Caco-2 (cell line): ENCODE results near the gene ECEL1. TPM values are rescaled to one million over a fixed set of nuclear protein-coding genes. Genes with fewer than 3 reads are reported as not detected.

Experiments used
- BruUV-seq: library from RNA; stranded (reverse); fragments of 400-500 nt; replicated peaks from 2 replicates; lab custom pipeline; 2021; lab: Mats Ljungman, UMichigan
- CTCF ChIA-PET: fragments of 300-600 bp; sonication (Branson Sonifier 250); formaldehyde crosslinking; loops from one replicate; lab custom pipeline; 2022; ENCODE audit warnings: antibody characterized with exemption; lab: Charles Lee
- POLR2A ChIA-PET: fragments of 300-600 bp; sonication (Branson Sonifier 250); formaldehyde crosslinking; loops from one replicate; lab custom pipeline; 2022; ENCODE audit warnings: antibody characterized with exemption; lab: Charles Lee
- DNase-seq, 2 experiments: peaks; one replicate each; pipeline versions ENCODE4 v3.0.0 to v3.0.0-alpha.2; 2020 to 2022
- H3K27me3 ChIP-seq: replicated peaks from 2 replicates; pipeline ENCODE4 v1.6.0; 2011; ENCODE audit warnings: low read length; ENCODE audit not compliant: control insufficient read depth, insufficient read depth
- H3K36me3 ChIP-seq: 2 replicates; pipeline ENCODE4 v1.5.1; 2011; ENCODE audit warnings: low read length; ENCODE audit not compliant: control insufficient read depth, insufficient read depth
- H3K4me1 ChIP-seq: fragments of 250-450 bp; sonication (Bioruptor Pico); 2 replicates; pipeline ENCODE4 v1.5.1; 2020; ENCODE audit warnings: mild to moderate bottlenecking
- H3K4me3 ChIP-seq: 2 replicates; pipeline ENCODE4 v1.5.1; 2011; ENCODE audit warnings: low read depth, mild to moderate bottlenecking, control low read depth, low read length
- H3K9me3 ChIP-seq: fragments of 250-450 bp; sonication (Bioruptor Pico); 2 replicates; pipeline ENCODE4 v1.5.1; 2020; ENCODE audit warnings: mild to moderate bottlenecking, moderate library complexity
- H3K27ac Mint-ChIP-seq: one replicate; pipeline ENCODE4 v1.8.0; 2022; ENCODE audit warnings: mixed read lengths; ENCODE audit not compliant: unreplicated experiment
- H3K27me3 Mint-ChIP-seq: one replicate; pipeline ENCODE4 v1.8.0; 2022; ENCODE audit warnings: mixed read lengths; ENCODE audit not compliant: insufficient read depth, unreplicated experiment
- H3K36me3 Mint-ChIP-seq: one replicate; pipeline ENCODE4 v1.8.0; 2022; ENCODE audit warnings: mild to moderate bottlenecking, mixed read lengths; ENCODE audit not compliant: insufficient read depth, unreplicated experiment
- H3K4me1 Mint-ChIP-seq: one replicate; pipeline ENCODE4 v1.8.0; 2022; ENCODE audit warnings: low read depth, mixed read lengths; ENCODE audit not compliant: unreplicated experiment
- H3K4me3 Mint-ChIP-seq: one replicate; pipeline ENCODE4 v1.8.0; 2022; ENCODE audit warnings: mild to moderate bottlenecking, moderate library complexity, mixed read lengths; ENCODE audit not compliant: unreplicated experiment
- H3K9me3 Mint-ChIP-seq: one replicate; pipeline ENCODE4 v1.8.0; 2022; ENCODE audit warnings: mixed read lengths; ENCODE audit not compliant: unreplicated experiment
- CTCF ChIP-seq, 2 experiments: fragments of 200-600 bp in 1 of 2; IDR thresholded peaks; 1 replicate in 1 of 2; 2 replicates in 1 of 2; pipeline versions ENCODE4 v1.5.1 to v1.8.0; 2011 to 2022; ENCODE audit warnings: antibody characterized with exemption in 1 of 2, control low read depth in 1 of 2, inconsistent platforms in 1 of 2, low read depth in 1 of 2, low read length in 1 of 2, mild to moderate bottlenecking in 1 of 2, moderate library complexity in 1 of 2; ENCODE audit not compliant: insufficient read depth in 1 of 2, severe bottlenecking in 1 of 2, unreplicated experiment in 1 of 2
- intact Hi-C: fragments of 100-400 bp; cut with micrococcal nuclease; formaldehyde crosslinking; loops from one replicate; pipeline ENCODE4 v1.10.0; 2022; ENCODE audit not compliant: unreplicated experiment
- total RNA-seq: library from RNA; stranded (reverse); gene quantifications from 2 replicates; pipeline ENCODE4 v1.2.3, GENCODE V29; 2022

Gene ECEL1
- total RNA-seq, 1 experiment from 2014 or later = 6.4 TPM

GRCh38 chr2:232460171-232460570 lies 27.5 kb downstream of the ECEL1 start:
- no peaks in the 10 kb centered on the region for H3K27me3 ChIP-seq
- H3K4me1 Mint-ChIP-seq = no peaks in the 10 kb centered on the region
- intact Hi-C loops = no loop called here
- H3K4me3 Mint-ChIP-seq = no peak overlapping the region
- POLR2A ChIA-PET = no interaction called here
- DNase-seq = no peak
- H3K9me3 Mint-ChIP-seq = no peaks in the 10 kb centered on the region
- no peaks in the 10 kb centered on the region for H3K27me3 Mint-ChIP-seq
- no peak overlapping the region for H3K27ac Mint-ChIP-seq
- no TSS peak for BruUV-seq
- CTCF ChIA-PET = no interaction called here
- H3K9me3 ChIP-seq = no peaks in the 10 kb centered on the region
- H3K4me3 ChIP-seq = no peak overlapping the region
- H3K36me3 ChIP-seq = no peaks in the 10 kb centered on the region
- H3K4me1 ChIP-seq = peaks cover 11% of the 10 kb centered on the region
- TF ChIP-seq CTCF (IDR thresholded peaks at IDR 0.05; ENCODE audit: insufficient read depth in 1 of 2, low read depth in 1 of 2, low read length in 1 of 2, severe bottlenecking in 1 of 2, unreplicated experiment in 1 of 2) = no peak
- no peaks in the 10 kb centered on the region for H3K36me3 Mint-ChIP-seq

- H3K36me3 Mint-ChIP-seq = no peaks in the 10 kb centered on the region
- H3K27ac Mint-ChIP-seq = no peak overlapping the region
- POLR2A ChIA-PET = no interaction called here
- Histone ChIP-seq H3K27me3 (no peaks in the 10 kb centered on the region), H3K4me3 (no peak overlapping the region), H3K9me3 (no peaks in the 10 kb centered on the region), H3K4me1 (peaks cover 11% of the 10 kb centered on the region), H3K36me3 (no peaks in the 10 kb centered on the region)
- CTCF ChIA-PET = no interaction called here
- no peaks in the 10 kb centered on the region for H3K9me3 Mint-ChIP-seq
- no peak for TF ChIP-seq CTCF (IDR thresholded peaks at IDR 0.05; ENCODE audit: insufficient read depth in 1 of 2, low read depth in 1 of 2, low read length in 1 of 2, severe bottlenecking in 1 of 2, unreplicated experiment in 1 of 2)
- DNase-seq = no peak
- H3K27me3 Mint-ChIP-seq = no peaks in the 10 kb centered on the region
- no TSS peak for BruUV-seq
- H3K4me1 Mint-ChIP-seq = no peaks in the 10 kb centered on the region
- no peak overlapping the region for H3K4me3 Mint-ChIP-seq
- intact Hi-C loops = no loop called here
These were observed 28.1 kb downstream of the ECEL1 start for GRCh38 chr2:232459419-232460035.

- Mint-ChIP-seq H3K9me3 (no peaks in the 10 kb centered on the region), H3K27me3 (no peaks in the 10 kb centered on the region), H3K4me1 (no peaks in the 10 kb centered on the region), H3K27ac (no peak overlapping the region), H3K36me3 (no peaks in the 10 kb centered on the region), H3K4me3 (no peak overlapping the region)
- no peak for DNase-seq
- Histone ChIP-seq H3K9me3 (no peaks in the 10 kb centered on the region), H3K27me3 (no peaks in the 10 kb centered on the region), H3K36me3 (no peaks in the 10 kb centered on the region), H3K4me3 (no peak overlapping the region), H3K4me1 (peaks cover 11% of the 10 kb centered on the region)
- intact Hi-C loops = no loop called here
- ChIA-PET POLR2A (no interaction called here), CTCF (no interaction called here)
- TF ChIP-seq CTCF (IDR thresholded peaks at IDR 0.05; ENCODE audit: insufficient read depth in 1 of 2, low read depth in 1 of 2, low read length in 1 of 2, severe bottlenecking in 1 of 2, unreplicated experiment in 1 of 2) = no peak
- no TSS peak for BruUV-seq
These were observed 28.8 kb downstream of the ECEL1 start for GRCh38 chr2:232458661-232459418.
